Ectodermal cell (in vitro differentiated cells): ENCODE data around the gene CIBAR2.
"Not testable (repeated sequence)": the region's sequence is repeated elsewhere in the genome, so short reads cannot be mapped to it uniquely, and the experiment has no call there.

ENCODE experiments used
- H3K27ac ChIP-seq: 2 replicates; pipeline ENCODE4 v1.7.0; 2013; ENCODE audit warnings: mild to moderate bottlenecking, low read depth, low read length; ENCODE audit not compliant: insufficient read depth, poor library complexity, severe bottlenecking
- H3K27me3 ChIP-seq: 2 replicates; pipeline ENCODE4 v1.7.0; 2013; ENCODE audit warnings: mild to moderate bottlenecking, low read length; ENCODE audit not compliant: insufficient read depth, control insufficient read depth, poor library complexity, severe bottlenecking
- H3K36me3 ChIP-seq: one replicate; pipeline ENCODE4 v1.7.0; 2013; ENCODE audit warnings: low read length; ENCODE audit not compliant: control insufficient read depth, insufficient read depth
- H3K4me1 ChIP-seq: one replicate; pipeline ENCODE4 v1.7.0; 2013; ENCODE audit warnings: low read length; ENCODE audit not compliant: control insufficient read depth, insufficient read depth
- H3K4me3 ChIP-seq: 2 replicates; pipeline ENCODE4 v1.7.0; 2013; ENCODE audit warnings: low read depth, low read length, control low read depth; ENCODE audit not compliant: insufficient read depth
- H3K9me3 ChIP-seq: 2 replicates; pipeline ENCODE4 v1.7.0; 2013; ENCODE audit warnings: mild to moderate bottlenecking, low read length, moderate library complexity; ENCODE audit not compliant: control insufficient read depth
- WGBS, 2 experiments: methylation state at CpG; one replicate each; pipeline ENCODE4 v1.1.7; 2013; ENCODE audit warnings: missing lambda C conversion rate in 2 of 2; 5-methylcytosine and 5-hydroxymethylcytosine counted together

Gene CIBAR2

GRCh38 chr16:85128079-85128837 lies 16.0 kb upstream of the CIBAR2 start:
- Histone ChIP-seq H3K27me3 (no peaks in the 10 kb centered on the region), H3K4me1 (peaks cover 11% of the 10 kb centered on the region), H3K9me3 (no peaks in the 10 kb centered on the region), H3K4me3 (no peak overlapping the region), H3K36me3 (no peaks in the 10 kb centered on the region), H3K27ac (no peak overlapping the region)
- 92 to 94% methylated on average over 9 of the region's 9 CpGs for WGBS, 2 experiments

DNA sequence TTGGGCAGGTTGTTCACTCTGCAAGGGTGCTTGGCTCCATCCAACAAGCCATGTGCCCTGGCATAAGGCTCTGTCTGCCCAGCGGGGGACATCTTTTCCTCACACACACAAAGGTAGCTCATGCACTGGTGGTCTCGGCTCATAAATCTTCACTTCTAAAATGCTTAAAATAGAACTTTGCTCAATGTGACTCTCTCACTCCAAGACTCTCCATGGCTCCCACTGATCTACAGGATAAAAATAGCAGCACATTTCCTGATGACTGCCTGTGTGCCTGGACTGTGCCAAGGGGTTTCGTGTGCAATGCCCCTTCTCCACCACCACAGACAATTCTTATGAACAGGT lies 15.1 kb upstream of the CIBAR2 start:
- Histone ChIP-seq H3K27ac (no peak overlapping the region), H3K4me1 (peaks cover 11% of the 10 kb centered on the region), H3K9me3 (no peaks in the 10 kb centered on the region), H3K36me3 (no peaks in the 10 kb centered on the region), H3K27me3 (no peaks in the 10 kb centered on the region), H3K4me3 (no peak overlapping the region)
- WGBS, 2 experiments: 75 to 85% methylated on average over 3 of the region's 3 CpGs

DNA sequence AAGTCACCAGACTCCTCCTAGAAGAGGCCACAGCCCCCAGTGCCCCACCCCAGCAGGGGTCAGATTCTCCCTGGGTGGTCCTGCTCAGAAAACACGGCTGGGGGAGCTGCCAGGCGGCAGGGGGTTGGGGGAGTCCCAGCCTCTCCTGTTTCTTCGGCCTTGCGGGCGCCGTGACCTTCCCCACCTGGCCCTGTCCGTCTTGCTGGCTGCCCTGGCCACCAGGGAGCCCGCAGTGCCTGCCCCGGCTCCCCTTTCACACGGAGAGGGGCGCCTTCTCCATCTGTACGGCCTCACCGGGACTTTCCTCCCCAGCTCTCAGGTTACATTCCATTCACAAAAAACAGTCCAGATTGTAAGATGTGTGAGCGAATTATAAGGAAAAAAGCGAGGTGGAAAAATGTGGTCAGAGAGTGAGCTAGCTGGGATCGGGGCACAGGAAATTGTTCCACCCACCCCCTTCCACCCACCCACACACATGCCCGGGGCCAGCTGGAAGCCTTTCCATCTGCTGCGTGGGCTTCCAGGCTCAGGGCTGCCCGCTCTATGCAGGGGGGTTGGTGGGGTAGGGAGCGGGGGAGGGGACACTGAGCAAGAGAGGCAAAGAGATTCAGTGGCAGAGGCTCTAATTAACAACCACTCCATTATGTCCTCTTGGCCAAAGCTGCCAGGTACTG lies 14.6 kb upstream of the CIBAR2 start:
- Histone ChIP-seq H3K4me1 (peaks cover 11% of the 10 kb centered on the region), H3K27me3 (no peaks in the 10 kb centered on the region), H3K27ac (no peak overlapping the region), H3K9me3 (no peaks in the 10 kb centered on the region), H3K4me3 (no peak overlapping the region), H3K36me3 (no peaks in the 10 kb centered on the region)
- 7 to 12% methylated on average over 14 to 19 of the region's 20 CpGs for WGBS, 2 experiments

GRCh38 chr16:85126394-85126704 lies 14.1 kb upstream of the CIBAR2 start:
- H3K4me3 ChIP-seq: no peak overlapping the region
- no peaks in the 10 kb centered on the region for H3K36me3 ChIP-seq
- 66 to 70% methylated on average over 12 of the region's 12 CpGs for WGBS, 2 experiments

DNA sequence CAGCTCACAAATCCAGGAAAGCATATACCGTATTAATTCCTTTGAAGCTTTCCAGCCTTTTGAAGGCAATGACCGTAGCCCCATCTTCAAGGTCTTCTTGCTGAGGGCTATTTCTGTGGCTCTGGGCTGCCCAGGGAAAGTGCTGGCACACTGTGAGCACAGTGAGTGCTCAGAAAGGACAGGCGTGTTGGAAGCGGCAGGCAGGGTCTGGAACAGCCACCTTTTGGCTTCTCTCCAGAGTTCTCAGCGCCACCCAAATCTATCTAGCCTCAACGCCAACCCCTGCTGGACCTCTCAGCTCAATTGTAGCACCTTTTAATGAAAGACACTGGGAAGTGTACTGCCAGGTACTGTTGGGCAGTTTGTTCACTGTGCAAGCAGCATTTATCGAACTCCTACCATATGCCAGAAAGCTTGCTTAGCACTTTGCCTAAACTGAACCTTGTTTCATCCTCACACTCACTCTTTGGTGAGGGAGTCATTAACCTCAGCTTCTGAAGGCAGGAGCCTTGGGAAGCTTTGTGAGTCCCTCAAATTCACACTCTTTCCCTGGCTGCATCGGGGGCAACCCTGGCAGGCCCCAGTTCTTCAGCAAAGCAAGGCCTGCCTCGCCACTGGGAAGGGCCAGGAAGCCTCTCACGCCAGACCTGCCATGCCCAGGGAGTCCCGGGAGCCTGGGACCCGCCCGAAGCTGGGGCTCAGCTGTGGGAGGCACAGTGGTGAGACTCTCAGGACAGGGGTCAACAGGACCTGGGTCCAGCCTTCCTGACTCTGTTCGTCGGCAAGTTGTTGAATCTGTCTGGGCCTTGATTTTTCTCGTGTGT lies 13.5 kb upstream of the CIBAR2 start:
- Histone ChIP-seq H3K27me3 (no peaks in the 10 kb centered on the region), H3K36me3 (no peaks in the 10 kb centered on the region), H3K4me3 (no peak overlapping the region), H3K4me1 (peaks cover 11% of the 10 kb centered on the region), H3K27ac (no peak overlapping the region), H3K9me3 (no peaks in the 10 kb centered on the region)
- 87 to 89% methylated on average over 16 of the region's 16 CpGs for whole genome bisulfite sequencing, 2 experiments

More at GRCh38 chr16:85126394-85126704, 14.1 kb upstream of the CIBAR2 start:
- Histone ChIP-seq H3K4me1 (peaks cover 11% of the 10 kb centered on the region), H3K9me3 (no peaks in the 10 kb centered on the region), H3K27me3 (no peaks in the 10 kb centered on the region), H3K27ac (no peak overlapping the region)

DNA sequence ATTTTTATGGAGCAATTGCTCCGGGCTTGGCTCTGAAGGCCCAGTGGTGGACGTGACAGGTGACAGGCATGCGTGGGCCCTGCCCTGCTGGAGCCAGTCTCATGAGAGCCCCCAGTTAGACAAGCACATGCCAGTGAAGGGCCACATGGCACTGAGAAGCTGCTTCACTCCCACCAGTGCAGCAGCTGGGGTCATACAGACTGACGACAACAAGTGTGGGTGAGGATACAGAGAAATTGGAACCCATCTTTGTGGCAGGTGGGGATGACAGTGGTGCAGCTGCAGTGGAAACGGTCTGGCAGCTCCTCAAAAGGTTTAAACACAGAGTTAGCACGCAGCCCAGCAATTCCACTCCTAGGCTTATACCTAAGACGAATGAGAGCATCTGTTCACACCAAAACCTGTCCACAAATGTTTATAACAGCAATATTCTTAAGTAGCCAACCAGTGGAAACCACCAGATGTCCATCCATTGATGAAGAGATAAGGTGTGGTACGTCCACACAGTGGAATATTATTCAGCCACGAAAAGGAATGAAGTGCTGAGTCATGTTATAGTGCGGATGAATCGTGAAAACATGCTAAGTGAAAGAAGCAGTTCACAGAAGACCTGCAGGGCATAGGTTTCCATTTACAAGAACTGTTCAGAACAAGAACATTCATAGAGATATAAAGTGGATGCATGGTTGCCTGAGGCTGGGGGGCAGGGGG lies 12.5 kb upstream of the CIBAR2 start:
- H3K27ac ChIP-seq: no peak overlapping the region
- no peak overlapping the region for H3K4me3 ChIP-seq
- 93 to 96% methylated on average over 11 of the region's 11 CpGs for WGBS, 2 experiments
- H3K36me3 ChIP-seq: no peaks in the 10 kb centered on the region
- no peaks in the 10 kb centered on the region for H3K27me3 ChIP-seq
- no peaks in the 10 kb centered on the region for H3K9me3 ChIP-seq
- H3K4me1 ChIP-seq: peaks cover 11% of the 10 kb centered on the region

DNA sequence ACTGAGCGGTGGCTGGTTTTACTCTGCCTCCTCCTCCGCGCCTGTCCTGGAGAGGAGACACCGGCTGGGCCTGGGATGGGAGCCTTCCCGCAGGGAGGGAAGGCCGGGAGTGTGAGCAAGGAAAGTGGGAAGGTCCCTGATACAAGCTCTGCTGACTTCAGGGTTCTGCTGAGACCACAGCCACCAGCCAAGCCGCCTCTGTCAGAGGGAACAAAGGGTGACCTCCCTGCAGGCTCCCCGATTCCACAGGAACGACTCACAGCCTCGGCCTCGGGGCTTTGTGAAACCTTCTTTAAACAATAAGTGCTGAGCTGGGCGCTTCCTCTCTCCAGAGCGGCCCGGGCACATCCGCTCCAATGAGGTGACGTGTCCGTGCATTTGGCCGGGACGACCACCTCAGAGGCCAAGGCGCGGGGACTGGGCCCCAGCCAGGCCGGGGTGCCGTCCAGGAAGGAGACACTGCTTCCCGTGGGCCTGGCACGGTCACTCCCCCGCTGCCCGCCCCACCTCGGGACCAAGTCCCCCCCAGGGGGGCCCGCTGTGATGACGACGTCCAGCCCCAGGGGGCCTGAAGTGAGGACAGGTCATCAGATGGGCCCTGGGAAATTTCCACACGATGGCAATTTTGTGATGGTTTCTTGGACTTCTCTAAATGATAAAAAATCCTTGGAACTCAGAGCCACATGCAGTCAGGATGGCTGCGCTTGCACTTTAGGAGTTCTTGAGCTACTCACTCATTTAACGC lies 11.8 kb upstream of the CIBAR2 start:
- Histone ChIP-seq H3K9me3 (no peaks in the 10 kb centered on the region), H3K36me3 (no peaks in the 10 kb centered on the region), H3K4me1 (peaks cover 11% of the 10 kb centered on the region), H3K27me3 (no peaks in the 10 kb centered on the region), H3K27ac (no peak overlapping the region), H3K4me3 (no peak overlapping the region)
- 59 to 66% methylated on average over 34 of the region's 34 CpGs for WGBS, 2 experiments

- H3K9me3 ChIP-seq, H3K27me3 ChIP-seq, H3K36me3 ChIP-seq, H3K4me3 ChIP-seq, H3K27ac ChIP-seq: not testable (repeated sequence)
- WGBS, 2 experiments: 93 to 97% methylated on average over 6 of the region's 6 CpGs
- peaks cover 11% of the 10 kb centered on the region for H3K4me1 ChIP-seq
Measured at GRCh38 chr16:85123441-85123840, 11.2 kb upstream of the CIBAR2 start.

GRCh38 chr16:85120006-85120340 lies 7.7 kb upstream of the CIBAR2 start:
- Histone ChIP-seq H3K36me3 (no peaks in the 10 kb centered on the region), H3K4me1 (no peaks in the 10 kb centered on the region), H3K27me3 (no peaks in the 10 kb centered on the region), H3K27ac (no peak overlapping the region), H3K9me3 (no peaks in the 10 kb centered on the region), H3K4me3 (no peak overlapping the region)
- WGBS, 2 experiments: 88 to 97% methylated on average over 4 of the region's 4 CpGs
